Loucy (cell line): ENCODE measurements around the gene BICD1.

ENCODE experiments used
- EZH2phosphoT487 ChIP-seq: fragments of 200-600 bp; IDR thresholded peaks from 2 replicates; pipeline ENCODE4 v1.6.1; 2018; ENCODE audit warnings: antibody characterized with exemption, mild to moderate bottlenecking, moderate library complexity, borderline replicate concordance
- TF ChIP-seq, protein P1 (sequence below): fragments of 200-600 bp; sonication (generic); conservative IDR thresholded peaks from 2 replicates; pipeline ENCODE4 v1.5.1; 2014; ENCODE audit warnings: mild to moderate bottlenecking, antibody characterized with exemption, low read length

DNA sequence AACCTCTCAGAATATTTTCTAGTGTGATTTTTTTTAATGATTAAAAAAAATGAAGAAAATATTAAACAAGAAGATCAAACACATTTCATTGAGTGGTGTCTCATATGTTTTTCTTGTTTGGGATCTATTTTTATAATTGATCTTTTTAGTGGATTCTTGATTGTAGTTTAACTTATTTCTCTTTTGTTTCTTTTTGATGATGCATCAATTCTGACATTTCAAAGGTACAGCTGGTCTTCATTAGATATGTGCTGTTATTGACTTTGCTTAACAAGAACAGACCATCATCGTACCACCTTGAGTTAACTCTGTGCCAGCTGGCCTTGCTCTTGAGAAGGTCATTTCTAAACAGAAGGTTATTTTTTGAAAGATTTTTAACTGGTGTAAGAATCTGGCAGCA lies 246.9 kb downstream of the BICD1 start:
- TF ChIP-seq, protein P1, sequence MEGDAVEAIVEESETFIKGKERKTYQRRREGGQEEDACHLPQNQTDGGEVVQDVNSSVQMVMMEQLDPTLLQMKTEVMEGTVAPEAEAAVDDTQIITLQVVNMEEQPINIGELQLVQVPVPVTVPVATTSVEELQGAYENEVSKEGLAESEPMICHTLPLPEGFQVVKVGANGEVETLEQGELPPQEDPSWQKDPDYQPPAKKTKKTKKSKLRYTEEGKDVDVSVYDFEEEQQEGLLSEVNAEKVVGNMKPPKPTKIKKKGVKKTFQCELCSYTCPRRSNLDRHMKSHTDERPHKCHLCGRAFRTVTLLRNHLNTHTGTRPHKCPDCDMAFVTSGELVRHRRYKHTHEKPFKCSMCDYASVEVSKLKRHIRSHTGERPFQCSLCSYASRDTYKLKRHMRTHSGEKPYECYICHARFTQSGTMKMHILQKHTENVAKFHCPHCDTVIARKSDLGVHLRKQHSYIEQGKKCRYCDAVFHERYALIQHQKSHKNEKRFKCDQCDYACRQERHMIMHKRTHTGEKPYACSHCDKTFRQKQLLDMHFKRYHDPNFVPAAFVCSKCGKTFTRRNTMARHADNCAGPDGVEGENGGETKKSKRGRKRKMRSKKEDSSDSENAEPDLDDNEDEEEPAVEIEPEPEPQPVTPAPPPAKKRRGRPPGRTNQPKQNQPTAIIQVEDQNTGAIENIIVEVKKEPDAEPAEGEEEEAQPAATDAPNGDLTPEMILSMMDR = no peak
- TF ChIP-seq EZH2phosphoT487 = no peak
